Breast epithelium (tissue), 3 donors: ENCODE results near the gene SLC39A6.

ENCODE experiments used
- CTCF ChIP-seq, 3 donors: fragments of 450-650 bp; IDR thresholded peaks; one replicate each; pipeline ENCODE4 v1.5.1; 2016 to 2017; ENCODE audit warnings: antibody characterized with exemption in 3 of 3, mild to moderate bottlenecking in 3 of 3, moderate library complexity in 3 of 3
- POLR2A ChIP-seq: fragments of 450-650 bp; IDR thresholded peaks from one replicate; pipeline ENCODE4 v1.6.1; 2016; ENCODE audit warnings: antibody characterized with exemption, mild to moderate bottlenecking, moderate library complexity
- POLR2AphosphoS5 ChIP-seq, 3 donors: sonication (generic); formaldehyde crosslinking; IDR thresholded peaks; one replicate each; pipeline ENCODE4 v1.6.1; 2017; ENCODE audit warnings: antibody characterized with exemption in 3 of 3

- TF ChIP-seq CTCF (IDR thresholded peaks at IDR 0.05), result no peak
- no peak for TF ChIP-seq POLR2A
- no peak for TF ChIP-seq POLR2AphosphoS5 (IDR thresholded peaks at IDR 0.05)
These were observed 43.0 kb downstream of the SLC39A6 start for GRCh38 chr18:36086186-36086585.
